HEK293 (cell line): ENCODE results near the gene PTPN3.

ENCODE experiments used
- CTCF ChIA-PET: fragments of 350-600 bp; formaldehyde crosslinking; extraction: SDS; loops from one replicate; lab custom pipeline; 2021; ENCODE audit warnings: antibody characterized with exemption; lab: Yijun Ruan, JAX
- POLR2A ChIA-PET: fragments of 300-600 bp; formaldehyde crosslinking; extraction: SDS; loops from one replicate; lab custom pipeline; 2020; ENCODE audit warnings: antibody characterized with exemption, inconsistent platforms; lab: Yijun Ruan, JAX
- H3K27ac ChIP-seq: fragments of 200-500 bp; sonication (Bioruptor generic); 2 replicates; pipeline ENCODE4 v1.5.1; 2014; ENCODE audit warnings: low read depth, low read length, control low read depth, inconsistent platforms; ENCODE audit errors: extremely low read depth
- H3K36me3 ChIP-seq, 2 experiments: fragments of 200-500 bp in 1 of 2; sonication (Bioruptor generic) in 1 of 2; 1 replicate in 1 of 2; 2 replicates in 1 of 2; pipeline ENCODE4 v1.5.1; 2014 to 2017; ENCODE audit warnings: inconsistent platforms in 2 of 2, low read length in 2 of 2; ENCODE audit not compliant: control insufficient read depth in 2 of 2, insufficient read depth in 1 of 2
- H3K4me1 ChIP-seq: fragments of 200-500 bp; sonication (Bioruptor generic); 2 replicates; pipeline ENCODE4 v1.5.1; 2014; ENCODE audit warnings: mild to moderate bottlenecking, low read length, inconsistent platforms; ENCODE audit not compliant: control insufficient read depth, insufficient read depth
- H3K4me3 ChIP-seq: 2 replicates; pipeline ENCODE4 v1.5.1; 2011; ENCODE audit warnings: low read depth, mild to moderate bottlenecking, control low read depth, low read length, moderate library complexity
- H3K9me3 ChIP-seq: fragments of 200-500 bp; sonication (Bioruptor generic); 2 replicates; pipeline ENCODE4 v1.5.1; 2014; ENCODE audit warnings: low read depth, low read length, inconsistent platforms; ENCODE audit not compliant: control insufficient read depth, insufficient read depth
- ATF2 ChIP-seq: fragments of 450-650 bp; formaldehyde crosslinking; IDR thresholded peaks from 2 replicates; pipeline ENCODE4 v1.5.1; 2016; ENCODE audit warnings: missing biosample characterization, missing genetic modification characterization, low read depth
- GLI4 ChIP-seq: fragments of 450-650 bp; formaldehyde crosslinking; IDR thresholded peaks from 2 replicates; pipeline ENCODE4 v1.5.1; 2016; ENCODE audit warnings: missing biosample characterization, missing genetic modification characterization
- GLIS1 ChIP-seq: fragments of 450-650 bp; formaldehyde crosslinking; IDR thresholded peaks from 2 replicates; pipeline ENCODE4 v1.5.1; 2016; ENCODE audit warnings: missing biosample characterization, missing genetic modification characterization
- KLF8 ChIP-seq: fragments of 450-650 bp; formaldehyde crosslinking; IDR thresholded peaks from 2 replicates; pipeline ENCODE4 v1.5.1; 2016; ENCODE audit warnings: missing biosample characterization, missing genetic modification characterization
- KLF9 ChIP-seq: fragments of 450-650 bp; formaldehyde crosslinking; IDR thresholded peaks from 2 replicates; pipeline ENCODE4 v1.5.1; 2016; ENCODE audit warnings: missing biosample characterization, missing genetic modification characterization, low read depth
- MEIS1 ChIP-seq: sonication (generic); formaldehyde crosslinking; IDR thresholded peaks from 2 replicates; pipeline ENCODE4 v1.8.1; 2022; ENCODE audit warnings: missing genetic modification reagents, mild to moderate bottlenecking, borderline replicate concordance
- PRDM10 ChIP-seq: fragments of 450-650 bp; formaldehyde crosslinking; IDR thresholded peaks from 2 replicates; pipeline ENCODE4 v1.5.1; 2016; ENCODE audit warnings: missing biosample characterization, missing genetic modification characterization
- SCRT1 ChIP-seq: fragments of 450-650 bp; formaldehyde crosslinking; IDR thresholded peaks from 2 replicates; pipeline ENCODE4 v1.5.1; 2016; ENCODE audit warnings: missing biosample characterization, missing genetic modification characterization, borderline replicate concordance
- SP7 ChIP-seq: fragments of 450-650 bp; formaldehyde crosslinking; IDR thresholded peaks from 2 replicates; pipeline ENCODE4 v1.5.1; 2016; ENCODE audit warnings: missing biosample characterization, missing genetic modification characterization
- YY2 ChIP-seq: fragments of 450-650 bp; formaldehyde crosslinking; IDR thresholded peaks from 2 replicates; pipeline ENCODE4 v1.5.1; 2016; ENCODE audit warnings: missing biosample characterization, missing genetic modification characterization
- ZBTB10 ChIP-seq: fragments of 450-650 bp; formaldehyde crosslinking; IDR thresholded peaks from 2 replicates; pipeline ENCODE4 v1.5.1; 2016; ENCODE audit warnings: missing biosample characterization, missing genetic modification characterization
- ZBTB21 ChIP-seq: fragments of 450-650 bp; formaldehyde crosslinking; IDR thresholded peaks from 2 replicates; pipeline ENCODE4 v1.5.1; 2017; ENCODE audit warnings: missing biosample characterization, missing genetic modification characterization
- ZNF155 ChIP-seq: fragments of 450-650 bp; formaldehyde crosslinking; IDR thresholded peaks from 2 replicates; pipeline ENCODE4 v1.5.1; 2016; ENCODE audit warnings: missing biosample characterization, missing genetic modification characterization
- ZNF26 ChIP-seq: fragments of 450-650 bp; formaldehyde crosslinking; IDR thresholded peaks from 2 replicates; pipeline ENCODE4 v1.5.1; 2016; ENCODE audit warnings: missing biosample characterization, missing genetic modification characterization
- ZNF302 ChIP-seq: fragments of 450-650 bp; formaldehyde crosslinking; IDR thresholded peaks from 2 replicates; pipeline ENCODE4 v1.5.1; 2016; ENCODE audit warnings: missing biosample characterization, missing genetic modification characterization, low read depth
- ZNF324 ChIP-seq: fragments of 450-650 bp; formaldehyde crosslinking; IDR thresholded peaks from 2 replicates; pipeline ENCODE4 v1.5.1; 2016; ENCODE audit warnings: missing biosample characterization, missing genetic modification characterization
- ZNF362 ChIP-seq: fragments of 450-650 bp; formaldehyde crosslinking; IDR thresholded peaks from 2 replicates; pipeline ENCODE4 v1.5.1; 2016; ENCODE audit warnings: missing biosample characterization, missing genetic modification characterization
- ZNF521 ChIP-seq: fragments of 450-650 bp; formaldehyde crosslinking; IDR thresholded peaks from 2 replicates; pipeline ENCODE4 v1.5.1; 2017; ENCODE audit warnings: missing biosample characterization, mild to moderate bottlenecking, missing genetic modification characterization
- ZNF561 ChIP-seq: fragments of 450-650 bp; IDR thresholded peaks from 2 replicates; pipeline ENCODE4 v1.5.1; 2018; ENCODE audit warnings: missing biosample characterization, missing genetic modification characterization, borderline replicate concordance
- ZNF629 ChIP-seq: fragments of 450-650 bp; formaldehyde crosslinking; IDR thresholded peaks from 2 replicates; pipeline ENCODE4 v1.5.1; 2017; ENCODE audit warnings: missing biosample characterization, missing genetic modification characterization
- ZNF654 ChIP-seq: fragments of 450-650 bp; formaldehyde crosslinking; IDR thresholded peaks from 2 replicates; pipeline ENCODE4 v1.5.1; 2016; ENCODE audit warnings: low read depth, missing biosample characterization, missing genetic modification characterization
- ZNF843 ChIP-seq: fragments of 450-650 bp; formaldehyde crosslinking; IDR thresholded peaks from 2 replicates; pipeline ENCODE4 v1.5.1; 2016; ENCODE audit warnings: missing biosample characterization, missing genetic modification characterization

Gene PTPN3

GRCh38 chr9:109441296-109441695 lies 56.8 kb downstream of the PTPN3 start:
- TF ChIP-seq ZNF362 (tag by site-specific recombination): no peak
- TF ChIP-seq ATF2 (tag by site-specific recombination): no peak
- TF ChIP-seq ZNF26 (tag by site-specific recombination): no peak
- no peak for TF ChIP-seq ZNF155
- TF ChIP-seq GLI4: no peak
- ChIA-PET POLR2A (interaction anchor here (1.0 kb wide), 1 partner anchor 56 kb away, joined by 4 read pairs; no protein-coding TSS in a partner anchor), CTCF (interaction anchor here (0.6 to 8.1 kb wide), 31 partner anchors 8 to 664 kb away, joined by 3 to 140 read pairs (median 5); no protein-coding TSS in a partner anchor)
- Histone ChIP-seq H3K27ac (no peak overlapping the region), H3K36me3 (peaks cover 0 to 30% of the 10 kb centered on the region in 2 experiments; a peak in 2 of 3 replicates), H3K4me1 (no peaks in the 10 kb centered on the region), H3K4me3 (no peak overlapping the region), H3K9me3 (no peaks in the 10 kb centered on the region)

- CTCF ChIA-PET: interaction anchor here (0.6 to 8.1 kb wide), 38 partner anchors 9 to 664 kb away, joined by 3 to 140 read pairs (median 5); no protein-coding TSS in a partner anchor
- TF ChIP-seq ZBTB21 (tag by site-specific recombination): peak; percentile 49; the same call in 1 of the 2 replicates
- TF ChIP-seq ZNF521 (tag by site-specific recombination): no peak
- 0 out of 2 replicates have a peak, but pooled peaks have one; percentile 41 for TF ChIP-seq ZNF324 (tag by site-specific recombination)
- TF ChIP-seq ZNF302 (tag by site-specific recombination): no peak
- no peak for TF ChIP-seq ZNF362 (tag by site-specific recombination)
- peak; percentile 71 for TF ChIP-seq ZNF629 (tag by site-specific recombination)
- TF ChIP-seq GLIS1: peak; percentile 45
- no peak for TF ChIP-seq YY2 (tag by site-specific recombination)
- TF ChIP-seq ZNF654 (tag by site-specific recombination): peak; percentile 68
- no peak for TF ChIP-seq KLF9
- peak; percentile 78; the same call in 1 of the 2 replicates for TF ChIP-seq SCRT1 (tag by site-specific recombination)
- no peak for TF ChIP-seq PRDM10 (tag by site-specific recombination)
- TF ChIP-seq ZBTB10 (tag by site-specific recombination): no peak
- TF ChIP-seq ZNF843: no peak
- peak; percentile 27; the same call in 1 of the 2 replicates for TF ChIP-seq KLF8 (tag by site-specific recombination)
- TF ChIP-seq SP7 (tag by site-specific recombination): 0 out of 2 replicates have a peak, but pooled peaks have one; percentile 18
- no peak for TF ChIP-seq ZNF561 (tag by site-specific recombination)
- no peak for TF ChIP-seq MEIS1
Observed at GRCh38 chr9:109440797-109441287, 57.3 kb downstream of the PTPN3 start.

More at GRCh38 chr9:109440797-109441287, 57.3 kb downstream of the PTPN3 start:
- peaks cover 0 to 30% of the 10 kb centered on the region in 2 experiments; a peak in 2 of 3 replicates for H3K36me3 ChIP-seq
- no peaks in the 10 kb centered on the region for H3K9me3 ChIP-seq
- H3K4me1 ChIP-seq: no peaks in the 10 kb centered on the region
- H3K4me3 ChIP-seq: no peak overlapping the region
- H3K27ac ChIP-seq: no peak overlapping the region
- POLR2A ChIA-PET: interaction anchor here (0.8 to 1.0 kb wide), 2 partner anchors 26 to 57 kb away, joined by 3 to 4 read pairs; no protein-coding TSS in a partner anchor
